K562 (cell line): ENCODE data around the gene PHF14. TPM values are rescaled to one million over a fixed set of nuclear protein-coding genes. Genes with fewer than 3 reads are reported as not detected.

Experiments
- MXI1 ChIP-seq: IDR thresholded peaks from 2 replicates; pipeline ENCODE4 v1.6.1; 2011; ENCODE audit warnings: low read depth, mild to moderate bottlenecking, improper control_type of control experiment, low read length
- REST ChIP-seq, 2 experiments: fragments of 450-650 bp; formaldehyde crosslinking in 1 of 2; IDR thresholded peaks; 2 replicates each; pipeline versions ENCODE4 v1.4.0 to v1.6.1; 2014 to 2020; ENCODE audit warnings: mild to moderate bottlenecking in 2 of 2, borderline replicate concordance in 1 of 2, low read depth in 1 of 2
- STAT5B ChIP-seq: fragments of 250-450 bp; sonication (Bioruptor Pico); IDR thresholded peaks from 2 replicates; pipeline ENCODE4 v1.8.0; 2021; ENCODE audit warnings: mild to moderate bottlenecking, inconsistent platforms
- ZNF263 ChIP-seq: sonication (generic); formaldehyde crosslinking; IDR thresholded peaks from 2 replicates; pipeline ENCODE4 v1.8.0; 2022; ENCODE audit warnings: mild to moderate bottlenecking, missing genetic modification reagents, borderline replicate concordance
- ZNF780A ChIP-seq: fragments of 250-450 bp; sonication (Bioruptor Pico); IDR thresholded peaks from 2 replicates; pipeline ENCODE4 v1.5.0; 2021; ENCODE audit warnings: mild to moderate bottlenecking
- polyA plus RNA-seq, 8 experiments: library from polyadenylated mRNA; depleted of rRNA in 4 of 8; stranded (reverse) in 5 of 8; unstranded in 3 of 8; fragments of >200 nt; fragmentation: Nextera tagmentation in 2 of 8; fragmentation: Illumina TruSeq in 1 of 8; extraction: Ambion mirVana in 2 of 8; extraction: Trizol in 1 of 8; gene quantifications; 2 replicates each; pipeline versions ENCODE4 v1.2.1 to v1.2.3, GENCODE V29; 2011 to 2014; ENCODE audit warnings: inconsistent platforms in 1 of 8, missing spikeins in 1 of 8
- total RNA-seq, 7 experiments: library from RNA; depleted of rRNA in 6 of 7; stranded (reverse); fragments of >200 nt in 6 of 7; fragmentation: Illumina TruSeq in 2 of 7; extraction: Trizol in 2 of 7; gene quantifications; 2 replicates each; pipeline versions ENCODE4 v1.2.1 to v1.2.3, GENCODE V29; 2011 to 2021; ENCODE audit warnings: low replicate concordance in 1 of 7

The PHF14 gene
- total and polyA plus RNA-seq, 9 of the 15 experiments (the other 6 are each of a cell fraction or from before 2014, with no cell fraction given) = 27.5 to 67.6 (median 41.4) TPM

DNA sequence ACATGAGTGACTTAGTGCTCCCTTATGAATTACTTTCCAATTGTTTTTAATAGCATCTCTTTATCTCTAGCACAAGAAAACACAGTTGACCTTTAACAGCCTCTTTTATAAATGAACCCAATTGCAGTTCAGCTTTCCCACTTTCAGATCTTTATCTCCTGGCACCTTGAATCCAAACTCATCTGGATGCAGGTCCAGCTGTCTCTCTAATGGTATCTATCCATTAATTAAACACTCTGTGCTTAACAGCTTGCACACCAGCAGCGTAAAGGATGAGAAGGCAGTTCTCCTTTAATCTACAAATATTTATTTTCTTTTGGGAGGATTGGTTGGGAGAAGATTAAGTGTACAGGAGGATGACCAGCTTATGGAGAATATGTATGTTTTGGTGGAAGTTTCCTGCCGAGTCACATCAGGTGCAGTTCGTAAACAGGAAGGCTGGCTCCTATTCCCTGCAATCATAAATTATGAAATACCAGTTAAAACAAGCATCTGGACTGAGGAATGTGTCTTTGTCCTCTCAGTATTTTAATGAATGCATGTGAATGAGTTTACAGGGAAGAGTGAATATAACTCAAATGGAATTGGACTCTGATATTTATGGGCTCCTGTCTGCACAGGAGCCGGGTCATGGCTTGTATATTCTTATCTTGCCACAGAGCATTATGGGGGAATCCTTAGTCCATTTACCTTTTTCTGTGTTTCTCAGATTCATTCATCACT is 232.7 kb downstream of the PHF14 start (continued):
- TF ChIP-seq REST (IDR thresholded peaks at IDR 0.05; ENCODE audit: borderline replicate concordance) (no peak), REST (CRISPR knock-in tag; IDR thresholded peaks at IDR 0.05; ENCODE audit: low read depth) (no peak), ZNF780A (CRISPR knock-in tag) (no peak), MXI1 (no peak), ZNF263 (CRISPR knock-in tag) (no peak), STAT5B (CRISPR knock-in tag) (no peak)
